Measurements from ENCODE around the gene NCOA7. TPM values are rescaled to one million over a fixed set of nuclear protein-coding genes. Genes with fewer than 3 reads are reported as not detected.

NCOA7 gene
- total RNA-seq, 4 donors from 2014 or later = 17.9 to 72.8 (median 40.6) TPM

- intact Hi-C loops (cut with DNase I; ENCODE audit: low total_unique reads) = no loop called here
- no peak for DNase-seq
- TF ChIP-seq CTCF (IDR thresholded peaks at IDR 0.05) (no peak), POLR2A (IDR thresholded peaks at IDR 0.05) (no peak)
- Histone ChIP-seq H3K27me3 (peaks cover 0 to 3% of the 10 kb centered on the region in 2 donors), H3K36me3 (no peaks in the 10 kb centered on the region), H3K4me1 (no peaks in the 10 kb centered on the region), H3K9me3 (no peaks in the 10 kb centered on the region), H3K27ac (peak overlapping the region; percentile 16 to 83), H3K4me3 (no peak overlapping the region)
Measured at GRCh38 chr6:125745281-125746018, 45.3 kb upstream of the NCOA7 start.

DNA sequence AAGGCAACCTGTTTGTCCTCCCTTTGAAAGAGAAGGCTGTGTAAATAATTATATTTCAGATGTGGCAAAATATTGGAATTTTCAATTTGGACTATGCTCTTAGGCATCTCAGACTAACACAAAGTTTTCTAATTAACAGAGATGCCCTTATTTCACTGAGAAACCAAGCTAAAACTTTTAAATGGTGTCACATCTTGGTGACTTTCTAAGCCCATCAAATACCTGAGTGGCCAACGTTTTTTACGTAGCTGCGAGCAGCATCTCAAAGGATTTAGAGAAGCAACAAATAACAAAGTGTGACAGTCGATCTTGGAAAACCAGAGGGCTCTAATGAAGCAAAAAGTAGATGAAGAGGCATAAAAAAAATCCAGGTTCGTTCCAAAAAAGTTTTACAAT lies 44.7 kb upstream of the NCOA7 start:
- Histone ChIP-seq H3K4me3 (peak overlapping the region; percentile 34 to 71), H3K27ac (peak overlapping the region; percentile 16 to 83), H3K4me1 (no peaks in the 10 kb centered on the region), H3K36me3 (no peaks in the 10 kb centered on the region), H3K27me3 (peaks cover 0 to 9% of the 10 kb centered on the region in 2 donors), H3K9me3 (no peaks in the 10 kb centered on the region)
- intact Hi-C loops (cut with DNase I; ENCODE audit: low total_unique reads) = no loop called here
- TF ChIP-seq POLR2A (IDR thresholded peaks at IDR 0.05) (no peak), CTCF (IDR thresholded peaks at IDR 0.05) (no peak)
- no peak for DNase-seq

DNA sequence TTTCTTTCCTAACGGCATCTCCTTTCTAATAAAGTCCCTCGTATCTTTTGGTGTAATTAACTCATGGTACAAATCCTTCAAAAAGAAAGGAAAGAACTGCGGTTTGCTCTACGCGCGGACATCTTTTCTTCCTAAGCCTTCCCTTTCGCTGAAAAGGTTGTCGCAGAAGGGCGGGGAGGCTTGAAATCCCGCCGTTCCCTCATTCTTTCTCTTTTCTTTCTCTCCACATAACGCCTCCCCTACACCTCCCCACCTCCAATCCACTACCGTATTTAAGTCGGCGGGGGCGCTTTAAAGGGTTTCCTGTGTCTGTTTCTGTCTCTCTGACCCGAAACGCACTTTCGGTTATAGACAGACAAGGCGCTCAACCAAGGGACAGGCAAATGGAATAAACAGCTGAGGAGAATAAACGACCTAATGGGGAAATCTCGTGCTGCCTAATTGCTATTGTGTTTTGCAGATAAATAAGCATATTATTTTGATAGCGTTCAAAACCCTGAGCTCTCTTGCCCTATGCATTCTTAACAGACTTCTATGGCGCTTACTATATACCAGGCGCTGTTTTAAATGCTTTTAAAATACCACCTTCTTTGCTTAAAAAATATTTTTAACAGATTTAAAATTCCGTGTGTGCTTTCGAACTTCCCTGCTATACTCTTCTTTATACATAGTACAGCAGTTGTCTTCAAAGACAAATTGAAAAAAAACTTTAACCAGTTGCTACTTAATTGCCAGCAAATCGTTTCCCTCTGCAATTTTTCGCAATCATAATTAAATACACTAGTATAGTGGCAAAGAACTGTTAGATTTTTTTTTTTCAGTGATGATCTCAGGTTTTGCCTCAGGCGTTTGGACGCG lies 43.8 kb upstream of the NCOA7 start:
- TF ChIP-seq POLR2A (IDR thresholded peaks at IDR 0.05) (peak in 1 of 2 donors; percentile 13), CTCF (IDR thresholded peaks at IDR 0.05) (no peak)
- H3K9me3 ChIP-seq = no peaks in the 10 kb centered on the region
- peaks cover 3 to 18% of the 10 kb centered on the region in 2 donors for H3K27me3 ChIP-seq
- no peaks in the 10 kb centered on the region for H3K36me3 ChIP-seq
- H3K27ac ChIP-seq = peak overlapping the region; percentile 68 to 83
- peak; percentile 46 to 66 for DNase-seq
- no peaks in the 10 kb centered on the region for H3K4me1 ChIP-seq
- intact Hi-C loops (cut with DNase I; ENCODE audit: low total_unique reads) = no loop called here
- peak overlapping the region; percentile 34 to 71 for H3K4me3 ChIP-seq

GRCh38 chr6:125747589-125748405 lies 43.0 kb upstream of the NCOA7 start:
- no peaks in the 10 kb centered on the region for H3K4me1 ChIP-seq
- intact Hi-C loops (cut with DNase I; ENCODE audit: low total_unique reads) = no loop called here

More at GRCh38 chr6:125747589-125748405, 43.0 kb upstream of the NCOA7 start:
- Histone ChIP-seq H3K36me3 (no peaks in the 10 kb centered on the region), H3K27ac (peak overlapping the region; percentile 68 to 83), H3K4me3 (peak overlapping the region; percentile 34 to 71), H3K9me3 (no peaks in the 10 kb centered on the region), H3K27me3 (peaks cover 3 to 24% of the 10 kb centered on the region in 2 donors)
- DNase-seq = no peak
- TF ChIP-seq POLR2A (IDR thresholded peaks at IDR 0.05) = no peak
- TF ChIP-seq CTCF (IDR thresholded peaks at IDR 0.05) = no peak
